HG02852 (cell line): ENCODE measurements around the gene CMIP.

ENCODE experiments used
- ATAC-seq: cut with Tn5 transposase; IDR thresholded peaks from one replicate; pipeline ENCODE4 v1.9.1; 2021; ENCODE audit warnings: mild to moderate bottlenecking, moderate library complexity; ENCODE audit not compliant: unreplicated experiment

CMIP gene

DNA sequence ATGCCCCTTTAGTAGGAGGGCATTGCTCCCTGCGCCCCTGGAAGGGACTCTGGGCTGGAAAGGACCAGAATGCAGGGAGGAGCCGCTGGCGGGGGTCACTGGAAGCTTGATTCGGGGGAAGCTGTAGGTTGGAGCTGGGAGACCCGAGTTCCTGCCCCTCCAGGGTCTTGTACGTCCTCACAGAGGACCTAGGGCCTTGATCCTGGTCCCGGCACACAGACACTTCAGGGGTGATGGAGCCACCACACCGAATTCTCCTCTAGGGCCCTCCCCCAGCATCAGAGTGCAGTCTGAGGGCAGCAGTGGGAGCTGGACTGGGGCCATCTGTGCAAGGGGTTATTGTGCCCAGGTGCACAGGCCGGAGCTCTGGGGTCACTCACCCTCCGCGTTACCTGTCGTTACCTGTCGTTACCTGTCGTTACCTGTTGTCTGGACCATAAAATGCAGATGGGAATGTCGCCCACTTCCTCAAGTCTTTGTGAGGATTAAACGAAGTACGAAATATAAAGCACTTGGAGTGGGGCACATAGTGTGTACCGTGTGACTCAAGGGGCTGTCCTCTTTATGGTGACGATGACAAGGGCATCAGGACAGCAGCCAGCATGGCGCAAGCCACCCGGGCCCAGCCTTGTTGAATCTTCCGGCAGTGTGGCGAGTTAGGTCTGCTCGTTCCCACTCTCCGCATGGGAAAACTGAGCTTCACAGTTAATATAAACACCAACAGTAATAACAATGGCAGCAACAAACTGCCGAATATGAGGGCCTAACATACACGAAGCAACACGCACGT, 48.6 kb downstream of the CMIP start:
- ATAC-seq, result no peak

DNA sequence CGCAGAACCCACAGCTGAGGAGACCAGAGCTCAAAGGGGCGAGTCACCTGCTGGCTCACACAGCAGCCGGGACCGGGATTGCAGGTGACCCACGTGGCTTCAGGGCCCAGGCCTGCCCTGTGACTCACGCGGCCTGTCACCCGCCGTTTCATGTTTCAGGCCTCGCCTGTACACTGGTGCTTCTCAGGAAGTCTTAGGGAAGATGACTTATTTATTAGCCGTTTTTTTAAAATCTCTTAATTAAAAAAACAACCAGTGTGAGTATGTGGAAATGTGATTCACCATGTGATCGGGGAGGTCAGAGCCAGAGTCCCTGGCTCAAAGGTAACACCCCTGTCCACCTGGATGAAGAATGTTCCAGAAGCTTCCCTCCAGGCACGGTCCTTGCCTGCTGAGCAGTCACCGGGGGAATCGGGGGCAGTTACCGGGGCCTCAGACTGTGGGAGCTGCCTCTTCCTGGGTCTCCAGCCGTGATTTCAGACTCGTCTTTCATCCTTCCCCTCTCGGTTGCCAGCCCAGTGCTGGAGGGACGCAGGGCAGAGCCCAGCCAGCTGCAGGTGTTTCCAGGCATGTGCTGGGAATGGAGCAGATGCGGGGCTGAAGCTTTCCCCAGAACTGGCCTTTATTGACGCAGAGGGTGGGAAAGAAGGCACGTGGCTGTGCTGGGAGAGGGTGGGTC, 49.3 kb downstream of the CMIP start:
- ATAC-seq, result no peak

DNA sequence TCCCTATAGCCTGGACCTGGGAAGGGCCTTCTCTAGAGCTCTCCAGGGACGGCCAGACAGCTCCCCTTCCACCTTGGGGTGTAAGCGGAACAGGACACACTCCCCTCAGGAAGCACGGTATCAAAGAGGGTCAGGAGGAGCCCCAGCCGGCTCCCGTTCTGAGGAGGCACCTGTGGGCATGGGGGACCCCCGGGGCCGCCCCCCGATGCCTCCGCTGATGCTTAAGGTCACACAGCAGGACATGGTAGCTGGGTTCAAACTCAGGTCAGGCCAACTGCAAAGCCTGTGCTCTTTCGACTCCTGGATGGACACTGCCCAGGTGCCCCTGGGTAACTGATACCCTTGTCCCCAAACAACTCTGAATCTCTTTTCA, 49.8 kb downstream of the CMIP start:
- ATAC-seq, result no peak

DNA sequence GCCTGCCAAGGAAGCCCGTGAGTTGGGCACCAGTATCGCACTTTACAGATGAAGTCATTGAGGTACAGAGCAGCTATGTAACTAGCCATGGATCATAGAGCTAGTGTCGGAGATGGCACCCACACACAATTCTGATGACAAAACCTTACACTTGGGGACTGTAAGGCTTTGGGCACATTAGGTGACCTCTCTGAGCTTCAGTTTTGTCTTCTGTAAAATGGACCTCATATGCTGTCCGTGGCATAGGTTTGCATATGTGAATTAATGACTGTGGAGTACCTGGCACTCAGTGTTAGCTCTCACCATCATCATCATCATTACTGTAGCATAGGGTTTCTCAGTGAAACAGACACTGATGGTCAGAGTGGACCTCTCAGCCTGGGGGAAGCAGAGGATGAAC, 50.3 kb downstream of the CMIP start:
- no peak for ATAC-seq

DNA sequence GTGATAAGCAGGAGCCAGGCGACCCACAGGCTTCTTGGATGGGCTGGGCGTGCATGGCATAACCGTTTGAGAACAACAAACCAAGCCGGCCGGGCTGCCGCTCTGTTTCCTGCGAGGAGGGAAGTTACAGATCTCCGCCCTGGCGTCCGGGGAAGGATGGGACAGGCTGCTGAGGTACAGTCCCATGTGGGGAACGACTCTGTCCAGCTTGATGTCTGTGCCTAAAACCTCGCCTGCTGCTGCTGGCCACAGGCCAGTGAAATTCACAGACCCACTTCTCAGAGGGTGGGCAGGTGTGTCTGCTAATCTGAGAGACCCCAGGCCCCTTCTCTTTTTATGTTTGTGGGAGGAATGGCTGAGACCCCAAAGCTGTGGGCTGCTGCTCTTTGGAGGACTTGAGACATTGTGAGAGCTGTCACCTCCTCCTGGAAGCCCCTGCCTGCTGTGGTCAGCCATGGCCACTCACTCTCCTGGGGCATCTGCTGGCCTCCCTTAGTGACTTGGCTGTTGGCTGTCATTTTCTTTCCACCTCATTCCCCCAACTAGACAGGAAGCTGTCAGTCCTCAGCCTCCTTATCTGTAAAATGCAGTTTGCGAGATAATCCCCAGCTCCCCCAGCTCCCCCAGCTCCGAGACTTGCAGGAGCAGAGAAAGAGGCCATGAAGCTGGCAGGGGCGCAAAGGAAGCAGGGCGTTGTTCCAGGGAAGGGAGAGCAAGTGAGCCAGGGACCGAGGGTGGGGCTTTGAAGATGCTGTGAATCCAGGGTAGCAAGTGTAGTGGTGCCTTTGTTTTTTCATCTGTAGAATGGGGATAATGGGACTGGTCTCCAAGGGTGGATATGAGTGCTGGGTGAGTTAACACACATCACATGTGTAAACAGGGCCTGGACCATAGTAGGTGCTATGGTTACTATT, 51.0 kb downstream of the CMIP start:
- ATAC-seq, result no peak

DNA sequence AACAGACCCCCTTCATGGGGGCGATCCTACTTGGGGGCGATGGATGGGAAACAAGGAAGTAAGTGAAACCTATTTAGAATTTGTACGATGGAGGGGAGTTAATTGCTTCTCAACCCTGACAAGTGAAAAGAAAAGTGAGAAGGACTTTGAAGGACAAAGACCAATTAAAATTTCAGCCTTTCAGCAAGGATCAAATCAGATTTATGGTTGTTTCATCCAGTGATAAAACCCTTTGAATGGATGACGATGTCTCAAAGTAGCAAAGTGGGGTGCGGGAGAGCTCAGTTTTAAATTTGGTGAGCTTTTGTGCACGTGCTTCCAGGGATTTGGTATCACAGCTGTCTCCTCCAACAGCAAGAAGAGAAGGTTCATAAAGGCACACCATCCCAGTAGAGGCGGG, 51.7 kb downstream of the CMIP start:
- no peak for ATAC-seq

DNA sequence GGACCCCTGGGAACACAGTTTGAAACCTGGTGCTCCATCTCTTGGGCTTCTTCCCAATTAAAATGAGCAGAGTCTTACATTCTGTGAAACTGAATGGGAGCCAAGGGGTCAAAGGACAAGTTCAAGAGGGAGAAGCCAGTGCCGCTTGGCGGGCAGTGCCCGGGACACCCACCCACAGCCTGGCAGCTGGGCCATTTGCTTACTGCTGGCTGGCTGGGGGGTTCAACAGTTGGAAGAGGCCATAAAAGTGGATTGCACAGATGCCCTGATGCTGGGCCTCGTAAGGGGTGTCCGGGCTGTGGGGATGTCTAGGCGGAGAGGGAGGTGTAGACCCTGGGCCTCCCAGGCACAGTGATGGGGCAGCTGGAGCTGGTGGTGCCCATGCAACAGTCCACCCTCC, 52.1 kb downstream of the CMIP start:
- ATAC-seq, result no peak

DNA sequence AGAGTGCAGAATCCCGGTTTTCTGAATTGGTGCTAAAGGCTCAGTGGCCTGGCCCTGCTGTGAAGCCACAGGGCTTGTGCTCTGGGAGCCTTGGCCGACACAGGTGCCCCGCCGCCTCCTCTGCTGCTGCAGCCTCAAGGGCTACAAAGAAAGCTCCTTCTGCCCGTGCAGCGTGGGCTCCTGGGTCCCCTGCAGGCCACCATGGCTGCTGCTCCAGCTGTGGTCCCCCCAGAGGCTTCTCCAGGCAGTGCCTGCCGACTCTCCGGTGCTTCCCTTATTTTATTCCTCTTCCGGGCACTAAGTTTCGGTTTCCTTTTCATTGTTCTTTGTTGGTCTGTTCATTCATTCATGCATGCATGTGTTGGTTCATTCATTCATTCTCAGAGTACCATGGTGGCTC, 53.1 kb downstream of the CMIP start:
- ATAC-seq, result peak; percentile 48

DNA sequence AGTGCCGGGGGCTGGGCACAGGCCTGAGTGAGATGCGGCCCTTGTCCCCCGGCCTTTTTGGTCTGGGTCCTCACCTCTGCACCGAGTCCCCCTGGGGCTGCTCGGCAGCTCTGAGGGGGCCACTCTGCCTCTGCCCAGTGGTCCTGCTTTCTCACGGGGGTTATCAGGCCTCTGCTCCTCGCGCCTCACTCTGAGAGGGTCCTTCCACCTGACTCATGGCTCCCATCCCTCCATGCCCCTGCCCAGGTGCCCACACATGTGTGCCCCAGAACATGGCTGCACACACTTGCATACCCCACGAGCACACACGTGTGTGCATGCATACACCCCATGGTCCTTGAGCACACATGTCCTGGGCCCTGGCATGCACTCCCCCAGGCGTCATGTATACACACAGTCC, 53.7 kb downstream of the CMIP start:
- ATAC-seq, result no peak

DNA sequence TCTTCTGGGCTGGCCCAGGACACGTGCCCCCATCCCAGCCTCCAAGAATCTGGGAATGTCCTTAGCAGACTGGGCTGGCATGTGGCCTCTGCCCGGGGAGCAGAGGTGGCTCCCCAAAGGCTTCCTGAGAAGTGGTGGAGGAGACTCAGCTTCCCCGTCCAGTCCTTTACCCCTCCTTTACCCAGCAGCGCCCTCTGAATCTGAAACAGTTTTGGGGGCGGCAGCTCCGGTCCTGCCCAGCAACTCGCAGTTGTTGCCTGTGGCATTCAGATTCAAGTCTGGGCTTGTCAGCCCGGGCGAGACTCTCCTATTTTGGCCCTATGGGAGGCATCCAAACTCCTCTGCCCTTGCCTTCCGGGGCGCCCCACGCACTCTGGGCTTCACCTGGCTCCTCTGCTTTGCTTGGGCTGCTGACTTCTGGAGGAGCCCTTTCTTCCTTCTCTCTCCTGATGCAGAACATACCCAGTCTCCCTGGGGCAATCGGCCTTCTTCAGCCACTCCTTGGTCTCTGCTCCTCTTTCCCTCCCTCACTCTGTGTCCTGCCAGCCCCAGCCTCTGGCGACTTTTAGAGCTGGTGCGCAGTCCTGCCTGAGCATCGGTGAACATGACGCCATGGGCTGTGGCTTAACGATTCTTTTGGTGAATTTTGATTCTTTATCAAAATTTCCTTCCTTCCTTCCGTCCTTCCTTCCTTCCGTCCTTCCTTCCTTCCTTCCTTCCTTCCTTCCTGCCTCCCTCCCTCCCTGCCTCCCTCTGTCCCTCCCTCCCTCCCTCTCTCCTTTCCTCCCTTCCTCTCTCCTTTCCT, 55.2 kb downstream of the CMIP start:
- no peak for ATAC-seq

- ATAC-seq, result no peak
These were observed 56.4 kb downstream of the CMIP start for GRCh38 chr16:81500833-81501521.

DNA sequence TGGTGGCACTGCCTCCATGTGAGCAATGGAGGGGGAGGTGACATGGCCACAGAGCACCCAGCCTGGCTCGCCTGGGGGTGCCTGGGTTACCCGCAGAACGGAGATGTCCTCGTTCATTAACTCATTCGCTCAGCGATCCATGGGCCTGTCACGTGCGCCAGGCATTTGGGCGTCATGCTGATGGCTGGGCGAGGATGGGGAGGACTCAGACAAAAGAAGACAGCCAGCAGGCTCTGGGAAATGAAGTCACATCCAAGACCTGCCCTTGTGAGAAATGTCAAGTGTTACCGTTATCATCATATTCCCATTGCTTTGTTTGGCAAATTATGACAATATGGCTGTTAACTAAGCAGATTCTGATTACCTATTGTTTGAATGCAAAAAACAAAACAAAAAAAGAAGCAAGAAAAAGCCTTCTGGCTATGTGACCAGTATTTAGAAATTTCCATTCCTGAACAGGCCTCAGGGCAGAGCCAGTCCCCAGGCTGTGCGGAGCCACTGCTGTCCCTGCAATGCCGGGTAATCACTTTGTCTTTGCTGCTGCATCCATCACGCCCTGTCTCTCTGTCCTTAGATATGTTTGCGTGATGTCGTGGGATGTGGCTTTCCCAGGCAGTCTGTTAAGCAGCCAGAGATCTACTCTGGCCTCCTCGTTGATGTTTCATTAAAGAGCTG, 57.9 kb downstream of the CMIP start:
- no peak for ATAC-seq

- peak; percentile 68 for ATAC-seq
These were observed 60.5 kb downstream of the CMIP start for GRCh38 chr16:81505011-81505661.

GRCh38 chr16:81509404-81509803, 64.8 kb downstream of the CMIP start:
- ATAC-seq, result no peak

- no peak for ATAC-seq
These were observed 65.4 kb downstream of the CMIP start for GRCh38 chr16:81510016-81510415.

DNA sequence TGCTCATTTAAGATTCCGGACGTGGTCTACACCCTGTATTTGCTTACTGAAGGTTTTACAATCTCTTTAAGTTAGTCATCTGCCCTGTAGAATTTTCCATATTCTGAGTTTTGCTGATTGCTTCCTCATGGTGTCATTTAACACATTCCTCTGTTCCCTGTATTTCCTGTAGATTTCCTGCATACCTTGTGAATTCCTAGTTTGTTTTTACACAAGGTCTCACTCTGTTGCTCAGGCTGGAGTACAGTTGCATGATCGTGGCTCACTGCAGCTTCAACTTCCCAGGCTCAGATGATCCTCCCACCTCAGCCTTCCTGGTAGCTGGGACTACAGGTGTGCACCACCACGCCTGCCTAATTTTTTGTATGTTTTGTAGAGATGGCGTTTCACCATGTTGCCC, 66.8 kb downstream of the CMIP start:
- no peak for ATAC-seq

DNA sequence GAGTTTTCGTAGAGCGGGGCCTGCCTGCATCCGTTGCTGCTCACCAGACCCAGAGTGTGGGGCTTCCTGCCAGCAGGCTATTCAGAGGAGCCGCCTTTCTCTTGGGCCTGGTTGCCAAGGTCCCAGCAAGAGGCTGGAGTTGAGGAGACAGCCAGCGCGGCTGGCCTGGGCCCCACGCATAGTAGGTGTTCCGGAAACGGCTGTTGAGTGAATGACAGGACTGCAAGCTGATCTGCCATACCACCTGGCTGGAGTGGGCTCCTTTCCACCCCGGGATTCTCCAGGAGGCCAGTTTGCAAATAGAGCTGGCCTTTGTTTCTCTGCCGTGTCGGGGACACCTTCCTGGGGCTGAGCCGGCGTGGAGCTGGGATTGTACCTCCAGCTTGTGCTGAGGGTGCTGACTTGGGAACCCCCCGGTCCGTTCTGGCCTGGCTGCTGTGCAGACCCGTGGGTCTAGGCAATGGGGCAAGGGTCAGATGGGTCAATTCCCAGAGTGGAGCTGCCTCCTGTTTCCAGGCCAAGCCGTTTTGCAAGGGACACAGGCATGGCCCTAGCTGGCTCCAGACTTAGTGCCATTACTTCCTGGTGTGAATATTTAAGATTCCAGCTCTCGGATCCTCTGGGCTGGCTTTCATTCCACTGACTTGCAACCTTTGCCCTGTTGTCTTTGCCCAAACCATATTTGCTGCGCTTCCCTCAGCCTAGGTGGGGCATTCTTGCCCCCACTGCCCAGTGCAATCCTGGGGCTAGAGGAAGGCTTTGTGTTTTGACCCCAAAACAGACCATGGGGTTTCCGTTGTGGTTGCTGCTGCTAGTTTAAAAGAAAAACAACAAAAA, 68.8 kb downstream of the CMIP start:
- peak; percentile 24 for ATAC-seq

- ATAC-seq, result peak; percentile 82
These were observed 69.5 kb downstream of the CMIP start for GRCh38 chr16:81514041-81514559.
